ENCODE measurements around the gene INPP5E.

INPP5E gene, protein sequence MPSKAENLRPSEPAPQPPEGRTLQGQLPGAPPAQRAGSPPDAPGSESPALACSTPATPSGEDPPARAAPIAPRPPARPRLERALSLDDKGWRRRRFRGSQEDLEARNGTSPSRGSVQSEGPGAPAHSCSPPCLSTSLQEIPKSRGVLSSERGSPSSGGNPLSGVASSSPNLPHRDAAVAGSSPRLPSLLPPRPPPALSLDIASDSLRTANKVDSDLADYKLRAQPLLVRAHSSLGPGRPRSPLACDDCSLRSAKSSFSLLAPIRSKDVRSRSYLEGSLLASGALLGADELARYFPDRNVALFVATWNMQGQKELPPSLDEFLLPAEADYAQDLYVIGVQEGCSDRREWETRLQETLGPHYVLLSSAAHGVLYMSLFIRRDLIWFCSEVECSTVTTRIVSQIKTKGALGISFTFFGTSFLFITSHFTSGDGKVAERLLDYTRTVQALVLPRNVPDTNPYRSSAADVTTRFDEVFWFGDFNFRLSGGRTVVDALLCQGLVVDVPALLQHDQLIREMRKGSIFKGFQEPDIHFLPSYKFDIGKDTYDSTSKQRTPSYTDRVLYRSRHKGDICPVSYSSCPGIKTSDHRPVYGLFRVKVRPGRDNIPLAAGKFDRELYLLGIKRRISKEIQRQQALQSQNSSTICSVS

GRCh38 chr9:136439481-136440408 lies at the start of gene INPP5E:
Gene INPP5E (minus strand): TSS chr9:136439845. CDS start chr9:136439419, 426 bp downstream.
- no peak for FAIRE-seq

DNA sequence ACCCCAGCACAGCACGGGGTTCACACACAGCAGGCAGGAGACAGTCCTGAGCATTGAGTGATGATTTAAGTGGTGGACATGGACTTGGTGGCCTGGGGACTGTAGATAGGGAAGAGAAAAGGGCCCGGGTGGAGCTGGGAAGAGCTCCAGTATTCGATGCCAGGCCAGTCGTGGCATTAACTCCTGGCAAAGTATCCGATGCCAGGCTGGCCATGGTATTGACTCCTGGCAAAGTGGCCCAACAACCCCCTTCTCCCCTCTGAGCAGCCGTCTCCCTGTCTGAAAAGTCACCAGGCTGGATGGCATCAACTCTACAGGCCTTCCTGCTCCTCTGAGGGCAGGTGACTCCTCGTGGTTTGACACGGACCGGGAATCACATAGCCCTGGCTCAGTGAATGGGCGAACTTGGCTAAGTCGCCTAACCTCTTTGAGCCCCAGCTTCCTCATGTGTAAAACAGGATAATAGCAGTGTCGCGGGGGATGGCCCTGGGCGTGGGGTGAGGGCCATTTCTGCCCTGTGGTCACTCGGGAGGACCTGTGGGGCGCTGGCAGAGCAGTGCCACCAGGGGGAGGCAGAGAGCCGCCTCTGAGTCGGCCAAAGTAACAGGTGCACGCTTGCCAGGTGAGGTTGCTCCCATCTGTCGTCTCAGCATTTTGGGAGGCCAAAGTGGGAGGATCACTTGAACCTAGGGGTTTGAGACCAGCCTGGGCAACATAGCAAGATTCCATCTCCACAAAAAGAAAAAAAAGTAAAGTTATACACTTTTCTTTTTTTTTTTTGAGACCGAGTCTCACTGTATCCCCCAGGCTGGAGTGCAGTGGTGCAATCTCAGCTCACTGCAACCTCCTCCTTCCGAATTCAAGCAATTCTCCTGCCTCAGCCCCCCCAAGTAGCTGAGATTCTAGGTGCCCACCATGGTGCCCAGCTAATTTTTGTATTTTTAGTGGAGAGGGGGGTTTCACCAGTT lies 48.9 kb upstream of the INPP5E start:
- FAIRE-seq, result no peak

DNA sequence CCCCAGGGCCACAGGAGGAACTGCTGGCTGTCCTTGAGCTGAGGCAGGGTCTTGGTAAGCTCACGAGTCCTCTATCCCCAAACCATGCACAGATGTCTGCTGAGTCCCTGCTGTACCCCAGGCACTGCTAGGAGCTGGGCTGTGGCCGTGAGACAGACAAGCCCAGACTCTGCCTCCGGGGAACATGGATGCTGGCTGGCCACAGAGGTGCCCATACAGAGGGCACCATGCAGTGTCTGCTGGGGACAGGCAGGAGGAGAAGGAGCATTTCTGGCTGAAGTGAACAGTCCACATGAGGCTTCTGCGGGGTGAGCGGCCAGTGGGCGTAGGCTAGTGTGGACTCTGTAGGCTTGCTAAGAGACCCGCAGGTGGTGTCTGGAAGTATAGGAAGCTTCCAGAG lies 48.0 kb upstream of the INPP5E start:
- FAIRE-seq, result no peak

DNA sequence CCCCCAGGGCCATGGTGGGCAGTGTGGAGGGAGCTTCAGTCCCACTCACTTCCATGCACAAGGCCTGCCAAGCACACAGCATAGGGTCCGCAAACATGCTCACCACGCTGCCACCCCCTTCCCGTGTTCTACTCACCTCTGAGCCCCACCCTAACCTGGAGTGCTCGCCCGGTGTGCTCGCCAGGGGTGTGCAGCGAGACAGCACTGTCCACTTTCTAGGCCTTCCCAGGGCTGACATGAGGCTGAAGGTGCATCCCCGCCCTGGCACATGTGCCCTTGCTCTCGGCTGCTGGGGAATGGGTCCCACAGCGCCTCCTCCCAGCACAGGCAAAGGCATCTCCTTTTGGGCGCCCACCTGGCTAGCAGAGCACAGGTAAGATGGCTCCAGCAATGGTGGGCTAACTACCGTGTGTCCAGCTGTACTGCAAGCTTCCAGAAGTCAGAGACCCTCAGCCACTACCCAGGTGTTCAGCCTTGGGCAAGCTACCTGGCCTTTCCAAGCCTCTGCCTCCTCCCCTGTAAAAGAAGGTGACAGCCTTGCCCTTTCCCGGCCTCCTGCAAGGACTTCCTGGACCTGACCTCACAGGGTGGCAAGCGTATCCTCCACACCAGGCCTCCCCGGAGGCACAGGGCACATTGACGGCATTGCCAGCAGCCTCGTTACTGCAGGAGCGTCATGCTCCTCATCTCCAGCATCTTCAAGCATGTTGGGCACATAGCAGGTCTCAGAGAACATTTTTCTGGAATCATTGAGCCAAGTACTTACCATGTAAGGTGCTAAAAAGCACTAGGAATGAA lies 47.4 kb upstream of the INPP5E start:
- no peak for FAIRE-seq

GRCh38 chr9:136486131-136486530 lies 46.5 kb upstream of the INPP5E start:
- no peak for FAIRE-seq

DNA sequence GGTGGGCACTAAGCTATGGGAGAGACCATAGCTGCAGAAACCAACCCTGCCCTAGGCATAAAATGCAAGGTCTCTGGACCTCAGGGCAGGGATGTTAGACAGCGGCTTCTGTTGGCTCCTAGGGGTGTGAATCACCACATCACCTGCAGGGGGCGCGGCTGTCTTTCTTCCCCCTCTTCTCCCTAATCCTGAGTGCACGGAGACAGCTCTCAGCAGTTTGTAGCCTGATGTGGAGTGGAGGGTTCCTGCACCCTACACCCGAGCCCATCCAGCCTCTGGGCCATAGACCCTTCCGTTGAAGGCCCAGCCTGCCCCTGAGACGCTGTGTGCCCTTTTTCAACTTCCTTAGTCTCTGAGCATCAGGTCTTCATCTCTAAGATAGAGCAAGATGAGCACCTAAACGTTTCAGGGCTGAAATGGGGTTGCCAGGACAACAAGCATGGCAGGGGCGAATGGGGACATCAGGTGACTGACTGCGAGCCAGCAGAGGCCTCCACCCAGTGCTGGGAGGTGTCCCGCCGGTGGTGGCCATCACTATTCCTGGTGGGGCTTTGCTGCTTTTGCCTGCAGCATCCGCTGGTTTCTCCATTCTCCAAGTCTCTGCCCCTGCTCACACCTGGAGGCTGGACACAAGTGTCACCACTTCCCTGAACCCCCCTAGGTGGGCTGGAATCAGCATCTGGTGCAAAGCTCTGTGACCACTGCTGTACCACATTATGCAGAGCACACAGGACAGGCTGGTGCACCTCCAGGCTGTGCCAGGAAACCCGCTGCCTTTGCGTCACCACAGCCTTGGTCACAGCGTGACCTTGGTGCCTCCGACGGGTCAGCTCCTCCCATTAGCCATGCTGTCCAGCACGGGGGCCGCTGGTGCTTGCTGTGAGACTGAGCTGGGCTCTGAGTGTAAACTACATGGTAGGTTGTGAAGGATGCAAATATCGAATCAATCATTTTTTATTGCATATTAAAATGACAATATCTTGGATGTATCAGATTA lies 45.7 kb upstream of the INPP5E start:
- FAIRE-seq, result peak; percentile 65

DNA sequence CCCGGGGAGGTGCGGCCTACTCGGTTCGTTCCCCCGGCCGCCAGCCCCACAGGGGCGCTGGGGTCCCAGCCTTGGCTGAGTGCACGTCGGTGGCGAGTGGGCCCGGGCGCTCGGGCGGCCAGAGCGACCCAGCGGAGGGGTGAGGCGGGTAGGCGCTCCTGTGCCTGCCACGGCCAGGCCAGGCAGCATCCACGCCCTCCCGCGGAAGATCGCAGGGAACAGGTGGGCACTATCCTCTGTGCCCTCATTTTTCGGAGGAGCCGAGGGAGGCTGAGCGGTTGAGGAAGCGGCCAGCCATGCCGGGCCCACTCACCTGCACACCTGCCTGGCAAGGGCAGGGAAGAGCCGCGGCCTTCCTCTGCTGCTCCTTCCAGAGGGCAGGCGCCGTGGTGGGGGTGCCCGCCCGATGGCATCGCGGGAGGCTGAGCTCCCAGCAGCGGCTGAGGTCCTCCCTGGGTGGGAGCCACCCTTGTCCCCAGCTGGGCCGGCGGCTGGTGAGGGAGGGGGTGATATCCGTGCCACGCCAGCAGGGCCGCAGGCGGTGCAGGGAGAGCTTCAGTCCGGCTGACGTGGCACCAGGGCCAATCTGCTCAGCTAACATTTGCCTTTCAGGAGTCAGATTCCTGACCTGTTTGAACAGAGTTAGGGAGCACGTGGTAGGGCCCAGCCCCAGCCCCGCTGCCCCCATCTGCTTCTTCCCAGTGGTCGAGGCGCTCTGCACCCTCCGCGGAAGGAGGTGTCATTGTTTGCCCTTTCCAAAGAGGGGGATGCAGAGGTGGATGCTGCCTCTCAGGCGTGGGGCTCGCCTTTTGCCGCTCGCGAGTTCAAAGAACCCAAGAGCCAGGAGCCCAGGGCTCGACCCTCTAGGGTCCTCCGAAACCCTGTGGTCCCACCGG lies 44.8 kb upstream of the INPP5E start:
- no peak for FAIRE-seq

DNA sequence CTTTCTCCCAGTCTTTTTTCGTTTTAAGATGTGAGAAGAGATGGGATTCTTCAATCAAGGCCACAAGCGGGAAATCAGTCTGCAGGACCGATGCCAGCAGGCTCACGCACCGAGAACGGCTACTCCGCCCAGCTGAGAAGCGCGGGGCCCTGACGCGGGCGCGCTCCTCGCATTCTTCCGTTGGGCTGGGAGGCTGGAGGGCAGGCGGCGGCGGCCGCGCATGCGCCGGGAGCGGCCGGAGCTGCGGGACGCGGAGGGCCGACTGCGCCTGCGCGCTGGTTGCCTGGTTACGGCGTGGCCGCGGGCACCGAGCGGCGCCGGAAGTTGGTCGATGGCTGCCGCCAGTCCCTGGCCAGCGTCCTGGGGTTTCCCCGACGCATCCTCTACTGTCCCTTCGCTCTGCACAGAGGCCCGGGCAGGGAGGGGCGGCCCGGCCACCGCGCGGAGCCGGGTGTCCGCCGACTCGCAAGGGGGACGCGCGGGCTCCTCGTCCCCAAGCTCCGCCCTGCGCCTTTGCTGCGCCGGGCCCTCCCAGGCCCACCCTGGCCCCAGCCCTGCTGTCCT lies 44.0 kb upstream of the INPP5E start:
- FAIRE-seq, result no peak

DNA sequence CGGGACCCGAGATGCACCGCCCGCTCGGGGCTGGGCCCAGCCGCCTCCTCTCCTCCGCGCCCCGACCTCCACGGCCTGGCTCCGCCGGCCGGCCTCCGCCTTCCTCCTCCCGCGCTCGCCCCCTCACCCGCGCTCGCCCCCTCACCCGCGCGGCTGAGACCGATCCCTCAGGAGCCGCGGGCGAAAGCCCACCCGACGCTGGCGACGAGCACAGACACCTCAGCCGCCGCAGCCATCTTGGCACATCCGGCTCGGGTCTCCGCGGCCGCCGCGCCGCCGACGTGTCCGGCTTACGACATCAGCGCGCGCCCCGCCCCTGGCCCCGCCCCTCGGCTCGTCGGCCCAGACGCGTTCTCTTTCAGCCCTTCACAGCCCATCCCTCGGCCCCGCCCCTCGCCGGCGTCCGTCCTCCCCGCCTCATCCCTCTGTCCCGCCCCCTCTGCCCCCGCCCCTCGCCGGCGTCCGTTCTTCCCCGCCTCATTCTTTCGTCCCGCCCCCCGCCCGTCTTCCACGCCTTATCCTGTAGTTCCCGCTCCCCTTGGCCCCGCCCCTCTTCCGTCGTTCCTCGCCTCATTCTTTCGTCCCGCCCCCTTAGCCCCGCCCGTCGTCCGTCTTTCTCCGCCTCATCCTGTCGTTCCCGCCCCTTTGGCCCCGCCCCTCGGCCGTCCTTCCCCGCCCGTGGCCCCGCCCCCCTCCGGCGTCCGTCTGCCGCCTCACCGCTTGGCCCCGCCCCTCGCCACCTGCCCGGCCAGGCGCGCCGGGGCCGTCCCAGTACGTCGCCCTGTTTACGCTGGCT lies 43.3 kb upstream of the INPP5E start, which contains the start of gene SEC16A:
SEC16A (minus strand) TSS at position 248 of the 796 bp plus-strand sequence. CDS start 5,425 bp downstream, outside the sequence.
- no peak for FAIRE-seq

DNA sequence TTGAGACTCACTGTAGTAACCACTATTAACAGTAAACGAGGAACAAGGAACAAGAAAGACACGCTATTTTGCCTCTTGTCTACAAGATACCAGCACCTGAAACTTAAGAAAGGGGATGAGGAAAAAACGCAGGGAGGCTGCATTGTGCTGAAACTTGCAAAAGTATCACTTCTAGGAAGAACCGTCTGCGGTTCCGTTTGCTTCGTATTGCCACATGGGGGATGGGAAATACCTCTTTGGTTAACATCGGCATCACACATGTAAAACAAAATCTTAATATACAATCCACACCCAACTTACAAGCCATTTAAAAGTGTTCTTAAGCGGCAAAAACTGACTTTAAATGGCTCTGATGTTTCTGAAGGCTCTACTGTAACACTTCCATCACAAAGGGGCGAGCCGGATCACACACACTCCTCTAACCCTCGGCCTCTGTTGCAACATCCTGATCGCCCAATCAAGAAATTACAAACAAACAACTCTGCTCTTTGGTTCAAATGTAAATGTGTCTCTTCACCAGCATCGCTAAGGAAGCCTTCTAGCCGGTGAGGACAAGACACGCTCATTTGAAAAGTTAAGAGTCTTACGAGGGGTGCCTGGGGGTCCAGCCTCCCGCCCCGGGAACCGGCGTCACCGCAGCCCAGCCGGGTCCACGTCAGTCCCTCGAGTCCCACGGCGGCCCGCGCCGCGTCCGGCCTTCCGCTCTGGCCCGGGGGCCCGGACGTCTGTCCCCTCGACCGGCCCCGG lies 42.6 kb upstream of the INPP5E start:
- FAIRE-seq, result no peak

GRCh38 chr9:136481558-136481957 lies 41.9 kb upstream of the INPP5E start:
- no peak for FAIRE-seq

GRCh38 chr9:136476369-136477150 lies 36.9 kb upstream of the INPP5E start:
- no peak for FAIRE-seq

DNA sequence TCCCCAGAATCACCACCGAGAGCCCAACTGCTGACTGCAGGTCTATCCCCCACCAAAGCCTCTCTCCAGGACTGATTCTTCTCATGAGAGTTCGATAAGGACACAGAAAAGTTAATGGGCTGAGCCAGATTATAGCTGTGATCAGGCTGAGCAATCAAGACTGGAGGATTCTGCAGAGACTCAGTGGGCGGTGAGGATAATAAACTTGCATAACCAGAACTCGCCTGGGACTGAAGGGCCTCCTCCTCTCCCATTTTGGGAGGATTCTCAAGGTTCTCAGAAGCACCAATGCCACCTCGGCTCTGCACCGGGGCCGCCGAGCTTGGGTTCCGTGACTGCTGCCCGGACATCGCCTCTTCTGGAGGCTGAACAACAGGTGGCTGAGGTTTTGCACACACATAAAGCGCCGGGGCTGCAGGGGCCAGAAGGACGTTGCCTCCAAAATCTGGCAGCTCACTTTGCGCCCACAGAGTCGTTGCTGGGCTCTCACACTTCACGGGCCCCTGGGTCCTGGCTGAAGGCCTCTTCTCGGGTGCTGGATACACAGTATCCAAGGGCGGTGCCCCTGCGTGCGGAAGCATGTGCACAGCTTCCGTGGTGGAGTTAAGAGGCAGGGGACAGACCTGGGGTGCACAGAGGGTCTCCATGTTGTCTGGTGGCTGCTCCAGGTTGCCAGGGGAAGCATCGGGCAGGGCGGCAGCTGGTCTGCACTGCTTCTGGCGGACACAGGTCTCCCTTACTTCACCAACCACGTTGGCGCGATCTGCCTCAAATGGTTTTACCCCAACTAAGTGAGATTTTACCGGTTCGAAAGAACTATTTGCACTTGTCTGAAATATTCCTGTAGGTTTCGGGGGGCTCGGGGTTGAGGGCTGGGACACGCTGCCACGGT lies 35.6 kb upstream of the INPP5E start:
- FAIRE-seq, result no peak

- FAIRE-seq, result no peak
Observed at GRCh38 chr9:136474021-136474640, 34.5 kb upstream of the INPP5E start.
